NCI-H2196 (cell line): ENCODE data around the gene DYNC2H1.
A peak's percentile ranks its signal among the peaks of the same experiment; 100 is the strongest.

Experiments used
- DNase-seq: peaks from one replicate; lab custom pipeline; 2025; ENCODE audit not compliant: unreplicated experiment; lab: John Stamatoyannopoulos, UW

Gene DYNC2H1

GRCh38 chr11:103279821-103280220 lies 170.6 kb downstream of the DYNC2H1 start:
- DNase-seq = no peak

GRCh38 chr11:103281301-103281700 lies 172.1 kb downstream of the DYNC2H1 start:
- DNase-seq = no peak

- no peak for DNase-seq
Observed at GRCh38 chr11:103284260-103284659, 175.0 kb downstream of the DYNC2H1 start.

GRCh38 chr11:103294516-103294915 lies 185.3 kb downstream of the DYNC2H1 start:
- no peak for DNase-seq

- DNase-seq = no peak
Observed at GRCh38 chr11:103295704-103296103, 186.5 kb downstream of the DYNC2H1 start.

- DNase-seq = no peak
Observed at GRCh38 chr11:103297900-103298299, 188.7 kb downstream of the DYNC2H1 start.

- DNase-seq = no peak
Observed at GRCh38 chr11:103315248-103315647, 206.0 kb downstream of the DYNC2H1 start.

- DNase-seq = no peak
Observed at GRCh38 chr11:103317118-103317517, 207.9 kb downstream of the DYNC2H1 start.

- no peak for DNase-seq
Observed at GRCh38 chr11:103322821-103323220, 213.6 kb downstream of the DYNC2H1 start.

- DNase-seq = no peak
Observed at GRCh38 chr11:103325686-103326069, 216.5 kb downstream of the DYNC2H1 start.

GRCh38 chr11:103326070-103326794 lies 217.0 kb downstream of the DYNC2H1 start:
- DNase-seq = peak; percentile 53

GRCh38 chr11:103327721-103328120 lies 218.5 kb downstream of the DYNC2H1 start:
- no peak for DNase-seq

- no peak for DNase-seq
Observed at GRCh38 chr11:103332409-103332808, 223.2 kb downstream of the DYNC2H1 start.

GRCh38 chr11:103338621-103339484 lies 229.6 kb downstream of the DYNC2H1 start:
- no peak for DNase-seq

- no peak for DNase-seq
Observed at GRCh38 chr11:103339485-103339857, 230.2 kb downstream of the DYNC2H1 start.

GRCh38 chr11:103340956-103341355 lies 231.7 kb downstream of the DYNC2H1 start:
- no peak for DNase-seq

GRCh38 chr11:103344886-103345285 lies 235.7 kb downstream of the DYNC2H1 start:
- no peak for DNase-seq

- no peak for DNase-seq
Observed at GRCh38 chr11:103349595-103349994, 240.4 kb downstream of the DYNC2H1 start.

GRCh38 chr11:103354656-103355055 lies 245.4 kb downstream of the DYNC2H1 start:
- DNase-seq = no peak

GRCh38 chr11:103358251-103358650 lies 249.0 kb downstream of the DYNC2H1 start:
- no peak for DNase-seq

- DNase-seq = no peak
Observed at GRCh38 chr11:103359216-103359615, 250.0 kb downstream of the DYNC2H1 start.

- DNase-seq = no peak
Observed at GRCh38 chr11:103364687-103365086, 255.5 kb downstream of the DYNC2H1 start.
